ENCODE results near the gene CNTD1.
"Not testable (repeated sequence)": the region's sequence is repeated elsewhere in the genome, so short reads cannot be mapped to it uniquely, and the experiment has no call there.

Gene CNTD1

DNA sequence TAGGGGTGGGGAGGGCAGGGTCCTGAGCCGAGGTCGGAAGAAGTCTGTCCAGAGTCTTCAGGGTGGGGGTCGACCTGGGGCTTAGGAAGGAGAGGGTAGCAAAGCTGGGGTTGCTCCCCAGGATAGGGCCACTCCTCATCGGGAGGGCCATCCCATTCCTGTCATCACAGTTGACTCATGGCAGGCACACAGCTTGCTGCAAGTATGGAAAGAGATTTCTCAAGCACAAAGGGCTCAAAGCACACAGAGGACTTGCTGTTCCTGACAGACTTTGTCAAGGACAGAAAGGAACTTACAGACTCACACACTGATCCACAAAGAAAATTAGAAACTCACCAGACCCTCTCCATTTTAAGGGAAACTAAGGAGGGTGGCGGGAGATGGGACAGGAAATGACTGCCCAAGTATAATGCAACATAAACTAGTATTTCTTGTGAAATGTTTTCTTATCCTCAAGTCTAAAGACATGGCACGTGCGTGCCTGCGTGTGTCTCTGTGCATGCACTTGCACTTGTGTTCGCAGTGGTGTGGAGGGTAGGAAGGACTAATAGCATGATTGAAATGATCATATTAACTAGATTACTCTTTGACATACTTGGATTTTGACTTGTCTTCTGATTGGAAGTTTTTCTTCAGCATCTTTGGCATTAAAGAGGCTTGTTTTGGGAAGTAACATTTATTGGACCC is 48.1 kb downstream of the CNTD1 start:
- no peak for DNase-seq

DNA sequence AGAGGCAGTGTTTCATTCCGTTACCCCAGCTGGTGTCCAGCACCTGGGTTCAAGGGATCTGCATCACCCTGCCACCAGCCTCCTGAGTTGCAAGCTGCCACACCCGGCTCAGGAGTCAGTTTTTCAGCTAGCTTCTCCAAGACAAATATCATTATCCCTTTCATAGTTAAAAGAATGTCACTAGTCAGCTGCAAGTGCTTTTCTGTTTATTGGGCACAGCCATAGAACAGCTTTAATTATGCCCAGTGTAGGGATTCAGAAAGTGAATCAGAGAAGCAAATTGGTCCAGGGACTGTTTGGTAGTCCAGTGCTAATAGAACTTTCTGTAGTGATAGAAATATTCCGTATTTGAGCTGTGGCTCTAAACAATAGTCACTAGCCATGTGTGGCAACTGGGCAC is 49.4 kb downstream of the CNTD1 start:
- DNase-seq = no peak

DNA sequence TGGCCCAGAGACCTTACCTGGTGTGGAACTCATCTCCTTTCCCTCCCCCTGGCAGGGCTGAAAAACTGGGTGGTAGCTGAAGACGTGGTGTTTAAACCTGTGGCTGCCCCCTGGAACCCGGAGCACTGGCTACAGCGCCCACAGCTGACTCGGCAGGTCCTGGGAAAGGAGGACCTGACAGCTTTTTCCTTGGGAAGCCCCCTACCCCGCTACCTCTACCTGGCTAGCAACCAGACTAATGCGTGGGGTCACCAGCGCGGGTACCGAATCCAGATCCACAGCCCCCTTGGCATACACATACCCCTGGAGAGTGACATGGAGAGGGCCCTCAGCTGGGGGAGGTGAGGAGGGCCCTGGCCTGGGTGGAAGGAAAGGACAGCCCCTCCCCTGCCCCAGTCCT is 50.4 kb downstream of the CNTD1 start:
- DNase-seq = no peak

DNA sequence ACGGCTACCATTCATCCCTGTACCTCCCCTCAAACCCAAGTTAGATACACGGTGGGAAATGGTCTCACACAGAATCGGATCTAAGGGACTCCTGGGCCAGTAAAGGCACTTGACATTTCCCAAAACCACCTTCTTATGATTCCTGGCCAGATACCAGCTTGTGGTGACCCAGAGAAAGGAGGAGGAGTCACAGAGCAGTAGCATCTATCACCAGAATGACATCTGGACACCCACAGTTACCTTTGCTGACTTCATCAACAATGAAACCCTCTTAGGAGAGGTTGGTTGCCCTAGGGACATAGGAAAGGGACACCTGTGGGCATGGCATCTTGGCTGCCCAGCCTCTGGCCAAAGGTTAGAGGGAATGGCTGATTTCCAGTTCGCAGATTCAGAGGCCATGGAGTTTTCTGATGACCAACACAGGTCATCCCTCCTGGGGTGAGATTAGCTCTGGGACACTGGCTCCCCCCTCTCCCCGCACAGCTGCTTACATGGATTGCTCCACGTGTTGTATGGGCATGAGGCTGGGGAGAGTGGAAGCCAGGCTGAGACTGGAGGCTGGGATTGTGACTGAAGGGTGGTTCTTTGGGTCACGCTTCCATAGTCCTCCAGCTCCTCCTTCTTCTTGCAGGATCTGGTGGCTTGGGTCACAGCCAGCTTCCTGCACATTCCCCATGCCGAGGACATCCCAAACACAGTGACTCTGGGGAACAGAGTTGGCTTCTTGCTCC is 51.0 kb downstream of the CNTD1 start:
- no peak for DNase-seq

GRCh38 chr17:42850954-42851353 is 52.3 kb downstream of the CNTD1 start, which contains the start of gene AOC3:
Gene AOC3 (plus strand): TSS chr17:42851199. CDS start chr17:42851344, 145 bp downstream.
- no peak for DNase-seq

DNA sequence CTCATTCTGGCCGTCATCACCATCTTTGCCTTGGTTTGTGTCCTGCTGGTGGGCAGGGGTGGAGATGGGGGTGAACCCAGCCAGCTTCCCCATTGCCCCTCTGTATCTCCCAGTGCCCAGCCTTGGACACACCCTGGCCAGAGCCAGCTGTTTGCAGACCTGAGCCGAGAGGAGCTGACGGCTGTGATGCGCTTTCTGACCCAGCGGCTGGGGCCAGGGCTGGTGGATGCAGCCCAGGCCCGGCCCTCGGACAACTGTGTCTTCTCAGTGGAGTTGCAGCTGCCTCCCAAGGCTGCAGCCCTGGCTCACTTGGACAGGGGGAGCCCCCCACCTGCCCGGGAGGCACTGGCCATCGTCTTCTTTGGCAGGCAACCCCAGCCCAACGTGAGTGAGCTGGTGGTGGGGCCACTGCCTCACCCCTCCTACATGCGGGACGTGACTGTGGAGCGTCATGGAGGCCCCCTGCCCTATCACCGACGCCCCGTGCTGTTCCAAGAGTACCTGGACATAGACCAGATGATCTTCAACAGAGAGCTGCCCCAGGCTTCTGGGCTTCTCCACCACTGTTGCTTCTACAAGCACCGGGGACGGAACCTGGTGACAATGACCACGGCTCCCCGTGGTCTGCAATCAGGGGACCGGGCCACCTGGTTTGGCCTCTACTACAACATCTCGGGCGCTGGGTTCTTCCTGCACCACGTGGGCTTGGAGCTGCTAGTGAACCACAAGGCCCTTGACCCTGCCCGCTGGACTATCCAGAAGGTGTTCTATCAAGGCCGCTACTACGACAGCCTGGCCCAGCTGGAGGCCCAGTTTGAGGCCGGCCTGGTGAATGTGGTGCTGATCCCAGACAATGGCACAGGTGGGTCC is 52.9 kb downstream of the CNTD1 start:
- not testable (repeated sequence) for DNase-seq

DNA sequence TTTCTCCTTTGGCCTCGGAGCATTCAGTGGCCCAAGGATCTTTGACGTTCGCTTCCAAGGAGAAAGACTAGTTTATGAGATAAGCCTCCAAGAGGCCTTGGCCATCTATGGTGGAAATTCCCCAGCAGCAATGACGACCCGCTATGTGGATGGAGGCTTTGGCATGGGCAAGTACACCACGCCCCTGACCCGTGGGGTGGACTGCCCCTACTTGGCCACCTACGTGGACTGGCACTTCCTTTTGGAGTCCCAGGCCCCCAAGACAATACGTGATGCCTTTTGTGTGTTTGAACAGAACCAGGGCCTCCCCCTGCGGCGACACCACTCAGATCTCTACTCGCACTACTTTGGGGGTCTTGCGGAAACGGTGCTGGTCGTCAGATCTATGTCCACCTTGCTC is 53.7 kb downstream of the CNTD1 start:
- no peak for DNase-seq

- no peak for DNase-seq
Measured at GRCh38 chr17:42853004-42853403, 54.3 kb downstream of the CNTD1 start.

- DNase-seq = no peak
Measured at GRCh38 chr17:42853597-42853967, 54.9 kb downstream of the CNTD1 start.

DNA sequence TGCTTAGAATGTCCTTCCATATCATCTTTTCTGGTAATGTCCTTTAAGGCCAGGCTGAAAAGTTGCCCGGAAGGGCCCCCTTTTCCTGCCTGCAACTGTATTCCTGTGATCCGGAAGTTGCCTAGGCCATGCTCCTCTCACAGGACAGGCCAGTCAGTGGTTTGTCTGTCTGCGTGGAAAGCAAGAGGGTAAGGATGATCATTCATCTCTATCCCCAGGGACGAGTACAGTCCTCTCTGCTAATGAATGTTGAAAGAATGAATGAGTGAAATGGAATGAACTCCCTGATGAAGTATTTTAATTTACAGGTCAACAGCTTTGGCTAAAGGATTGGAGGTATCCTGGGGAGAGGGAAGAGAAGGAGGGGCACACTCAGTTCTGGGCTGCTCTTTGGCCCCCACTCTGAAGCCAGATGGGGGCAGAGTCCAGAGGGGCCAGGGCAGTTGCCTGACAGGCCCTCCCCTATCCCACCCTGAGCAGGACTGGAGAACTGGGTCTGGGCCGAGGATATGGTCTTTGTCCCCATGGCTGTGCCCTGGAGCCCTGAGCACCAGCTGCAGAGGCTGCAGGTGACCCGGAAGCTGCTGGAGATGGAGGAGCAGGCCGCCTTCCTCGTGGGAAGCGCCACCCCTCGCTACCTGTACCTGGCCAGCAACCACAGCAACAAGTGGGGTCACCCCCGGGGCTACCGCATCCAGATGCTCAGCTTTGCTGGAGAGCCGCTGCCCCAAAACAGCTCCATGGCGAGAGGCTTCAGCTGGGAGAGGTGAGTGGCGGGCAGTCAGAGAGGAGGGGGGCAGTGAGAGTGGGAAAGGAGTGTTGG is 55.5 kb downstream of the CNTD1 start:
- no peak for DNase-seq

DNA sequence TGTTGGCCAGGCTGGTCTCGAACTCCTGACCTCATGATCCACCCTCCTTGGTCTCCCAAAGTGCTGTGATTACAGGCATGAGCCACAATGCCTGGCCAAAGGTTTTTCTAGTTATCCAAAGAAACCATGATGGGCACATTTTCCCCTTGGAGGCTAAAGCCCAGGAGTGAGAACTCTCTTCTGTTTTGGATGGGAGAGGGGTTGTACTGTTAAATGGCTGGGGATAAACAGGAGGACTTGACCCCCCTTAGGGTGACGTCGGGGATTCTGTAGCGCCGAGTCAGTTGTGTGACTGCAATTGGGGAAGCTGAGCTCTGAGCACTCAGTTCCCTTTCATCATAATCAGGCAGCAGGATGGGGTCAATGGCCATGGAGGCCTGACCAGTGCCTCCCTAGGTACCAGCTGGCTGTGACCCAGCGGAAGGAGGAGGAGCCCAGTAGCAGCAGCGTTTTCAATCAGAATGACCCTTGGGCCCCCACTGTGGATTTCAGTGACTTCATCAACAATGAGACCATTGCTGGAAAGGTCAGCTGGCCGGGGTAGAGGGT is 56.5 kb downstream of the CNTD1 start:
- DNase-seq = no peak

DNA sequence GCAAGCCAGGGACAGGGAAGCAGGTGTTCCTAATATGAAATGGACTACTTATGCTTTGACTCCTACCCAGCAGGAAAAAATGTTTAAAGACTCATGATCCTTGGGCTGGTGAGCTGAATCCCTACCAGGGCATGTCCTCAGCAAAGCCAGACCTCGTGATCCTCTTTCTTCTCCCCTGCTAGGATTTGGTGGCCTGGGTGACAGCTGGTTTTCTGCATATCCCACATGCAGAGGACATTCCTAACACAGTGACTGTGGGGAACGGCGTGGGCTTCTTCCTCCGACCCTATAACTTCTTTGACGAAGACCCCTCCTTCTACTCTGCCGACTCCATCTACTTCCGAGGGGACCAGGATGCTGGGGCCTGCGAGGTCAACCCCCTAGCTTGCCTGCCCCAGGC is 57.4 kb downstream of the CNTD1 start:
- DNase-seq = not testable (repeated sequence)

- DNase-seq = not testable (repeated sequence)
Measured at GRCh38 chr17:42856516-42856915, 57.9 kb downstream of the CNTD1 start.

DNA sequence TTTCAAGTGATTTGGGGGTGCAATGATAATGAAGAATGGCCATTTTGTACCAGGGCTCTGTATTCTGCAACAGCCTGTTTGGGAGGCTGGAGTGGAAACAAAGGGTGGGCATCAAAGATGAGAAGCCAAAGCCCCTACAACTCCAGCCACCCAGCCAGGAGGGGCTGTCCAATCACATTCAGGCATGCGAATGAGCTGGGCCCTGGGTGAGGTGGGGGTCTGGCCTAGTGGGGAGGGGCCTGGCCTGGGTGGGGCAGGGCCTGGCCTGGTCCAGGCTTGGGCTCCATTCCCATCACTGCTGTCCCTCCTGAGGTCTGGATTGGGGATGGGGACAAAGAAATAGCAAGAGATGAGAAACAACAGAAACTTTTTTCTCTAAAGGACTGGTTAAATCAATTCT is 58.7 kb downstream of the CNTD1 start:
- no peak for DNase-seq
